Loucy (cell line): ENCODE results near the gene ATG4B.
A peak's percentile ranks its signal among the peaks of the same experiment; 100 is the strongest.

Experiments used
- H2AFZ ChIP-seq: fragments of 200-600 bp; sonication (generic); 2 replicates; pipeline ENCODE4 v1.6.0; 2016; ENCODE audit warnings: antibody characterized with exemption, mild to moderate bottlenecking, low read length, moderate library complexity
- H3F3A ChIP-seq: fragments of 200-600 bp; 2 replicates; pipeline ENCODE4 v1.6.0; 2016; ENCODE audit warnings: antibody characterized with exemption, low read depth, mild to moderate bottlenecking
- H3K27me3 ChIP-seq: fragments of 200-600 bp; sonication (generic); 2 replicates; pipeline ENCODE4 v1.6.1; 2014; ENCODE audit warnings: low read length, mild to moderate bottlenecking; ENCODE audit not compliant: insufficient read depth, poor library complexity, severe bottlenecking
- H3K36me3 ChIP-seq: fragments of 200-600 bp; sonication (generic); 2 replicates; pipeline ENCODE4 v1.6.1; 2016; ENCODE audit warnings: low read length; ENCODE audit not compliant: insufficient read depth
- H3K4me1 ChIP-seq: fragments of 200-600 bp; sonication (generic); 2 replicates; pipeline ENCODE4 v1.5.1; 2014; ENCODE audit warnings: low read length, mild to moderate bottlenecking; ENCODE audit not compliant: insufficient read depth, poor library complexity, severe bottlenecking
- H3K4me2 ChIP-seq: fragments of 200-600 bp; sonication (generic); 2 replicates; pipeline ENCODE4 v1.6.0; 2014; ENCODE audit warnings: antibody characterized with exemption, low read length, low read depth, mild to moderate bottlenecking; ENCODE audit not compliant: poor library complexity, severe bottlenecking
- H3K4me3 ChIP-seq: fragments of 200-600 bp; sonication (generic); 2 replicates; pipeline ENCODE4 v1.5.1; 2014; ENCODE audit warnings: low read length, mild to moderate bottlenecking, mixed read lengths; ENCODE audit not compliant: poor library complexity, severe bottlenecking
- H3K79me2 ChIP-seq: fragments of 200-600 bp; sonication (generic); 2 replicates; pipeline ENCODE4 v1.6.1; 2014; ENCODE audit warnings: low read length; ENCODE audit not compliant: insufficient read depth
- H3K9ac ChIP-seq: fragments of 200-600 bp; sonication (generic); 2 replicates; pipeline ENCODE4 v1.6.0; 2014; ENCODE audit warnings: mild to moderate bottlenecking, low read depth, low read length, moderate library complexity; ENCODE audit not compliant: poor library complexity, severe bottlenecking
- H3K9me2 ChIP-seq: fragments of 200-600 bp; sonication (generic); replicated peaks from 2 replicates; pipeline ENCODE4 v1.6.1; 2016; ENCODE audit warnings: low read depth, low read length, mixed read lengths
- H3K9me3 ChIP-seq: fragments of 200-600 bp; sonication (generic); 2 replicates; pipeline ENCODE4 v1.6.1; 2014; ENCODE audit warnings: mild to moderate bottlenecking, antibody characterized with exemption, low read length, low read depth; ENCODE audit not compliant: insufficient read depth
- H4K20me1 ChIP-seq: fragments of 200-600 bp; sonication (generic); 2 replicates; pipeline ENCODE4 v1.6.0; 2014; ENCODE audit warnings: antibody characterized with exemption, low read length, mild to moderate bottlenecking; ENCODE audit not compliant: insufficient read depth, poor library complexity, severe bottlenecking
- EZH2phosphoT487 ChIP-seq: fragments of 200-600 bp; IDR thresholded peaks from 2 replicates; pipeline ENCODE4 v1.6.1; 2018; ENCODE audit warnings: antibody characterized with exemption, mild to moderate bottlenecking, moderate library complexity, borderline replicate concordance
- TF ChIP-seq, protein P1 (sequence below): fragments of 200-600 bp; sonication (generic); conservative IDR thresholded peaks from 2 replicates; pipeline ENCODE4 v1.5.1; 2014; ENCODE audit warnings: mild to moderate bottlenecking, antibody characterized with exemption, low read length

ATG4B gene

GRCh38 chr2:241615522-241616052 lies 21.9 kb upstream of the ATG4B start:
- TF ChIP-seq, protein P1, sequence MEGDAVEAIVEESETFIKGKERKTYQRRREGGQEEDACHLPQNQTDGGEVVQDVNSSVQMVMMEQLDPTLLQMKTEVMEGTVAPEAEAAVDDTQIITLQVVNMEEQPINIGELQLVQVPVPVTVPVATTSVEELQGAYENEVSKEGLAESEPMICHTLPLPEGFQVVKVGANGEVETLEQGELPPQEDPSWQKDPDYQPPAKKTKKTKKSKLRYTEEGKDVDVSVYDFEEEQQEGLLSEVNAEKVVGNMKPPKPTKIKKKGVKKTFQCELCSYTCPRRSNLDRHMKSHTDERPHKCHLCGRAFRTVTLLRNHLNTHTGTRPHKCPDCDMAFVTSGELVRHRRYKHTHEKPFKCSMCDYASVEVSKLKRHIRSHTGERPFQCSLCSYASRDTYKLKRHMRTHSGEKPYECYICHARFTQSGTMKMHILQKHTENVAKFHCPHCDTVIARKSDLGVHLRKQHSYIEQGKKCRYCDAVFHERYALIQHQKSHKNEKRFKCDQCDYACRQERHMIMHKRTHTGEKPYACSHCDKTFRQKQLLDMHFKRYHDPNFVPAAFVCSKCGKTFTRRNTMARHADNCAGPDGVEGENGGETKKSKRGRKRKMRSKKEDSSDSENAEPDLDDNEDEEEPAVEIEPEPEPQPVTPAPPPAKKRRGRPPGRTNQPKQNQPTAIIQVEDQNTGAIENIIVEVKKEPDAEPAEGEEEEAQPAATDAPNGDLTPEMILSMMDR: no peak
- TF ChIP-seq EZH2phosphoT487: no peak
- no peaks in the 10 kb centered on the region for H4K20me1 ChIP-seq

DNA sequence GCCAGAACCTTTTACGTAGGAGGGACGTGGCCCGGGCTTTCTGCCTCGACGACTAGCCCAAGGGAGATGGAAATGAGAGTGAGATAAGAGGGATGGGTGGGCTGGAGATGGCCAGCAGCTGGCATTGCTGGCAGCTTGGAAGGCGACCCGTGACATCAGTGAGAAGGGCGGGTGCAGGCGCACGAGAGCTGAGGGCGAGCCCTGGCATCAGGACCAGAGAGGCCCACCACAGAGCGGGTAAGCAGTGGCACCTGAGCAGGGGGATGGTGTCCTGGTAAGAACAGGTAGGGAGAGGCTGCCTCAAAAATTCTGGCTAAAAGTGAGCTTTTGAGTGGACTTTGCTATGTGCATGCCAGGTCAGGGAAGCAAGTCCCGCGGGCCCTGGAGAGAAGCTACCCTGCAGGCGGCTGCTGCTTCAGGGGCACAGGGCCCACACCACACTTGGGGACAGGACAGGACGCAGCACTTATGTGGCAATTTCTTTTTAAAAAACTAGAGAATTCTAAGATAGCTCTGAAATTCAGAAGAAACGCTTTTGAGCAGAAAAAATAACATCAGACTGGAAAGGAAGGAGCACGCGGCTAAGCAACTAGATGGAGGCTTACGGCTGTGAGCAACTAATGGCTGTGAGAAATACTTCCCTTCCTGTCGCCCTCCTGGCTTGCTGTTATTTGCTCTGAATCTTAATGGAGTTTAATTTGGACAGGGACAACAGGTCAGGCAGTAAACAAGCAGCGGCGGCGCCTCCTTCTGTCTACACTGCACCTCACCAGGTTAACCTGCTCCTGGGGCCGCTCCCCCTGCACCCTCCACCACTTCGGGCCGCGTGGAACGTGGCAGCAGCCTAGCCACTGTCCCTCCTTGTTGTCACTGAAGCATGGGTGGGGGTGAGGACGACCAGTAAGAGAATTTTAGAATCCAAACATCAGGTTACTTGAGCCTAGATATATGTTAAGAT lies 21.0 kb upstream of the ATG4B start:
- Histone ChIP-seq H3K9me3 (no peaks in the 10 kb centered on the region), H3K9me2 (no peaks in the 10 kb centered on the region), H3K4me1 (peaks cover 11% of the 10 kb centered on the region), H4K20me1 (no peaks in the 10 kb centered on the region), H3K9ac (peak overlapping the region; percentile 64), H3K4me2 (peak overlapping the region; percentile 74), H3K27me3 (no peaks in the 10 kb centered on the region), H3K36me3 (peaks cover 3% of the 10 kb centered on the region; the same call in 1 of the 2 replicates), H2AFZ (peak overlapping the region; percentile 74; the same call in 1 of the 2 replicates), H3K79me2 (peaks cover 28% of the 10 kb centered on the region; the same call in 1 of the 2 replicates), H3K4me3 (peak overlapping the region; percentile 74), H3F3A (no peaks in the 10 kb centered on the region)
- no peak for TF ChIP-seq EZH2phosphoT487
- TF ChIP-seq, protein P1: 0 out of 2 replicates have a peak, but pooled peaks have one; percentile 14

More at GRCh38 chr2:241615522-241616052, 21.9 kb upstream of the ATG4B start:
- no peak overlapping the region for H3K4me3 ChIP-seq
- H3K4me2 ChIP-seq: no peak overlapping the region
- H3K36me3 ChIP-seq: peaks cover 3% of the 10 kb centered on the region; the same call in 1 of the 2 replicates
- peaks cover 28% of the 10 kb centered on the region; the same call in 1 of the 2 replicates for H3K79me2 ChIP-seq
- no peaks in the 10 kb centered on the region for H3K27me3 ChIP-seq
- H2AFZ ChIP-seq: no peak overlapping the region
- no peaks in the 10 kb centered on the region for H3K9me2 ChIP-seq
- H3K9ac ChIP-seq: no peak overlapping the region
- H3F3A ChIP-seq: no peaks in the 10 kb centered on the region
- peaks cover 11% of the 10 kb centered on the region for H3K4me1 ChIP-seq
- no peaks in the 10 kb centered on the region for H3K9me3 ChIP-seq

DNA sequence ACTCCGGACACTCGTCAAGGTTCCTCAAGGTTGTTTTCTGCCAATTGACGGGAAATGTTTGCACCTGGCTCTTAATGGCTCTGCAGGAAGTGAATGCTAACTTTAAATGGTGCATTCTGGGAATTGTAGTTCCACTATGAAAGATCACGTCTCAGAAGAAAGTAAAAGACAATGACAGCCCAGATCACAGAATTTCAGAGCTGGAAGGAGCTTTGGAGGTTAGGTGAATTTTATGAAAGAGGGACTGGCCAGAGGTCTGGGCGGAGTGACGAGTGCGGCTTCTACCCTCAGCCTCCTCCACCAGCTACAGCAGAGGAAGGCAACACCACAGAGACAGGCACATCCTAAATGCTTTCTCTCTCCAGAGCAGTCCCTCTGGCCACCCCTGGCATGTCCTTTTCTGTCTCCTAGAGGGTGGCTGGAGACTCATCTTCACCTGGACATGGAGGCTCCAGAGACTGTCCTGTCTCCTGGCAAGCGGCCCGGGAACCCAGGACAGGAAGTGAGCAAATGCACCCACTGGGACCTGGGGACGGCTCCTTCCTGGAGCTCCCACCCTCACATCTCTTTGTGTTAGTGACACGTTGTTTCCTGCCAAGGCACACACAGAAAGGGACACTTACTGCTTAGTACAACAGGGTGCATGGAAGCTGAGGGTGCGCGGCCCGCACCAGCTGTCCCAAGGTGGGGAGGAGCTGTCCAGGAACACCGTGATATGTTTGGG lies 19.9 kb upstream of the ATG4B start:
- H3K27me3 ChIP-seq: no peaks in the 10 kb centered on the region
- no peaks in the 10 kb centered on the region for H3K9me2 ChIP-seq
- peak overlapping the region; percentile 74 for H3K4me2 ChIP-seq
- H3K9ac ChIP-seq: peak overlapping the region; percentile 64
- no peaks in the 10 kb centered on the region for H4K20me1 ChIP-seq
- TF ChIP-seq, protein P1: no peak
- no peak for TF ChIP-seq EZH2phosphoT487
- H2AFZ ChIP-seq: peak overlapping the region; percentile 74
- H3K79me2 ChIP-seq: peaks cover 28% of the 10 kb centered on the region
- H3K4me3 ChIP-seq: peak overlapping the region; percentile 74
- H3F3A ChIP-seq: no peaks in the 10 kb centered on the region
- H3K36me3 ChIP-seq: peaks cover 3% of the 10 kb centered on the region; the same call in 1 of the 2 replicates
- H3K9me3 ChIP-seq: no peaks in the 10 kb centered on the region
- peaks cover 11% of the 10 kb centered on the region for H3K4me1 ChIP-seq
